NCI-H2081 treated with DMSO at 0.1 percent for 48 hours (cell line): ENCODE measurements around the gene CAV2.

Experiments
- DNase-seq: peaks from one replicate; lab custom pipeline; 2025; lab: John Stamatoyannopoulos, UW

CAV2 gene

DNA sequence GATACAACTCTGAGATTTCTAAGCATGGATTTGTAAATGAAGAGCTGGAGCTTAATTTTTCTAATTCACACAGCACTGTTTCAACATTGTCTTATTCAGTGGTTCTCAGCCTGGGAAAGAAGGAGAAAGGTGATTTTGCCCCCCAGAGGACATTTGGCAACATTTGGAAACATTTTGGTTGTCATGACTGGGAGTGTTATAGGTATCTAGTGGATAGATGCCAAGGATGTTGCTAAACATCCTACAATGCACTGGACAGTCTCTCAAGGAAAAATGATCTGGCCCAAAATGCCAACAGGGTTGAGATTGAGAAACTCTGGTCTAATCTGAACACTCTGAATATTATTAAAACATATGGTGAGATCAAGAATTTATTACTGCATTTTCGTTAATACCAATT is 3.8 kb upstream of the CAV2 start:
- DNase-seq: no peak

DNA sequence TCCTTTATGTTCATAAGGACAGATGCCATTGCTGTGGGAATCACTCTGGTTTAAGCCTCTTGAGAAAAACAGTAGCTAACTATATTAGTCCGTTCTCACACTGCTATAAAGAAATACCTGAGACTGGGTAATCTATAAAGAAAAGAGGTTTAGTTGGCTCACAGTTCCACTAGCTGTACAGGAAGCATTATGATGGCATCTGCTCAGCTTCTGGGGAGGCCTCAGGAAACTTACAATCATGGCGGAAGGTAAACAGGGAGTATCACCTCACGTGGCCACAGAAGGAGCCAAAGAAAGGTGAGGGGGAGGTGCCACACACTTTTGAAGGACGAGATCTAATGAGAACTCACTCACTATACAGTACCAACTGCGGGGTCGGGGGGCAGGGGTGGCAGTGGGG is 2.9 kb upstream of the CAV2 start:
- no peak for DNase-seq

GRCh38 chr7:116497708-116498107 is 1.8 kb upstream of the CAV2 start:
- DNase-seq: no peak

GRCh38 chr7:116500078-116500853 is 728 bp downstream of the CAV2 start:
- DNase-seq: no peak

- no peak for DNase-seq
Measured at GRCh38 chr7:116501425-116502167, 2.1 kb downstream of the CAV2 start.

DNA sequence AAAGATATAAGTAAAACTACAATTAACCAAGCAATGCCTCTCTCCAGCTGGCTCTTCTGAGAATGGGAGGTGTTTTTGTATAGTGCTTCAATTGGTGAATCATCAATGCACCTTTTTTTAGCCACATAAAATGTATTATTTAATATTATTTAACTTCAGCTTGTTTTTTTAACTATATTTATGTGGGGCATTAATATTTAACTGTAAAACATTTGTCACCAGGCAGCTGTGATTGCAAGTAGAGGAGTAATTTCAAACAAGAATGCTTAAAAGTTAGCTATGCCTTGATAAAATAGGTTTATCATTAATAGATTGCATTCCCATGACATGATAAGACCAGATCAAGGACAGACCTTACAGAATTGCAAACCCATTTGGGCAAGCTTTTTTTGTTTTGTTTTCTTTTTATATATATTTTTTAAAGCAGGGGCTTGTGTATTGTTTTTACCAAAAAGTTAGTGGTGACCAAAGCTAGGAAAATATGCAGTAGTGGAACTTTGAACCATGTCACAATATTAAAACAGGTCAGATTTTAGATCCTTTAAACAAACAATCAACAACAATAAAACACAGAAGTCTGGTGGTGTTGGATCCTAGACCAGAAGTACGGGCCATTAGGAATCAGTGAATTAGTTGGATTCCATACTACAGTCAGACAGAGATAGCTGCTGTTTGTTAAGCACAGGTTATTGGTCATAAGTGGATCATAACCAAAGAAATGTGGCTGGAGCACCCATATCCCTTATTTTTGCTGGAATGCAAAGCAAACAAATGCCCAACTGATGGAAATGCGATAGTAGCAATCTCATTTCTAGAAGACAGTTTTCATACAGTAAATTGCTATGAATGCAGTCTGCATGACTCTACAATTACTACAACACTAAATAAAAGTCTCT is 2.9 kb downstream of the CAV2 start:
- DNase-seq: no peak

- no peak for DNase-seq
Measured at GRCh38 chr7:116503835-116504234, 4.3 kb downstream of the CAV2 start.

- no peak for DNase-seq
Measured at GRCh38 chr7:116505278-116505677, 5.7 kb downstream of the CAV2 start.

DNA sequence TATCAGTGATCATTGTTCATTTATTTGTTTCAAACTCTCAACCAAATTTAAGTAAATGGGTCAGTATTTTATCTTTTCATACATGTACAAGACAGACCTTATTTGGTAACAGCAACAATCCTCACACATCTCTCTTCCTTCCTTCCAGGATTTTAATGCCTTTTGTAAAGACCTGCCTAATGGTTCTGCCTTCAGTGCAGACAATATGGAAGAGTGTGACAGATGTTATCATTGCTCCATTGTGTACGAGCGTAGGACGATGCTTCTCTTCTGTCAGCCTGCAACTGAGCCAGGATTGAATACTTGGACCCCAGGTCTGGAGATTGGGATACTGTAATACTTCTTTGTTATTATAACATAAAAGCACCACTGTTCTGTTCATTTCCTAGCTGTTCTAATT is 6.3 kb downstream of the CAV2 start:
- no peak for DNase-seq

DNA sequence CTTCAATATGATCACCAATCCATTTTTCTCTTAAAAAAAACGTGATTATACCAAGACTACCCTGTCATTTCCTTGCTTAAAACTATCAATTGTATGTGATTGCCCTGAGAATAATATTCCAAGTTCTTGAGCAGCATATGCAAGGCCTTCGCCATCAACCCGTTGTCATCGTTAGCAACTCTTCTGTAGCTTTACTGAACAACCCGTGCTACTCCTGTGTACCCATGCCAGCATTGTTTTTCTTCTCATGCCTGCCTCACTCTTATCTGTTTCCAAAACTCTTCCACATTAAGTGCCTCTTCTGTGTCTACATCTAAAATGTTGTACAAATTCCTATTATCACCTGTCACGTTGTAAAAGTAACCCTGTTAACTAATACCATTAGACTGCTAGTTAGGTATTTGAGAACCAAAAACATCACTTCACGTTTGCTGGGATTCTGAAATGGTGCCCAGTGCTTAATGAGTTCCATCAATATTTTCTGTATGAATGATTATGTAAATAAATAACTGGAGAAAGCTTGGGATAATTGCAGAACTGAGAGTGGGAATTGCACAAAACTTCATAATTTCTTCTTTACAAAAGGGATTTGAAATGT is 10.5 kb downstream of the CAV2 start:
- DNase-seq: no peak

DNA sequence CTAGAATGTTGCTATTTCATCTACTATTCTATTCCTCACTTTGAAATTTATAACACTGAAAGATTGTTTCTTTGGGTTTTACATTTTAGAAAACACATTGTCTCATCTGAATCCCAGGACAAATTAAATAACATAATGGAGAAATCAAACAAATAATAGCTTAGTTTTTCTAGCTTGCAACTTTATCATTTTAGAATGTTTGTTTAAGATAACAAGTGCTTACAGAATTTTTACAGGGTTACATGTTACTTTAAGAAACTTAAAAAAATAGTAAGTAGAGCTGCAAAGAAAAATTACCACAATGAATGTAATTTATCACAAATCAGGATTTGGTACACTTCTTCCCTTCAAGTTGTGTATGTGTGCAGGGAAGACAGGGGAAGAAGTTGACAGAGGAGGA is 11.3 kb downstream of the CAV2 start:
- no peak for DNase-seq

DNA sequence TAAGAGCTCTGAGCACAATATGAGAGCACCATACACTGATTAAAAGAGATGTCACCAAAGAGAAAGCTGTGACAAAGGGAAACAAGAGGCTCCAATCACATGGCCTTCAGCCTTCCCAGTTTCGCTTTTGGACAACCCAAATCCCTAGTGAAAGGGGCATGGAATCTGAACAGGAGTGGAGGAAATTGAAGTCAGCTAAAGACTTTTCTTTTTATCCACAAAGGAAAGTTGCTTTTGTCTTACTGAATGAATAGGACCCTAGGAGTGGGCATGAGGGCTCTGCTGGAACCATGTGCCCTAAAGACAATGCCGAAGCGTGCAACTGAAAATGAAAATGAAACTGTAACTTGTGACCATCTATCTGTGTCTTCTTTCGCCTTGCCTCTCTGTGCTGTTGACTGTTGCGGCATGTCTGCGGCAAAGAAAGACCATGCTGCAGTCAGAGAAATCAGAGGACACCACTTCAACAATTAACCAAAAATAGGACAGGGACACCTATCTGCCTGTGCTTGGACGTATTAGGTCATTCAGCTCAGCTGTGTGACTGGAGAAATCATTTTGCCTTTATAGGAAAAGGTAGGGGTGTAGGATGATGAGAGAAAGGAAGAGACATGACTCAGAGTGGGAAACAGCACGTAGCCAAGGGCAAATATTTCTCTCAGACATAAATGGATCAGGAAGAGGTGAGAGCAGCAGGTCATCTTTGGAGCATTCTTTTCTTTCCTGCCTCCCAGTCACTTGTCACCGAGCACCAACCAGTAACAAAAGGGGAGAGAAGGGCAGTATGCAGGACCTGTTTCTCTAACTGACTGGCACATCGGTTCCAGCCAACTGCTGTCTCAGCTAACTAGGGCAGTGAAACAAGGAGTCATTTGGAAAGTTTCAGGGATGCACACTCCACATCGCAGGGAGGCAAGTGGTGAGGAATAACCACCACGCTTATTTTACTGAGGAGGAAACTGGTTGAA is 12.3 kb downstream of the CAV2 start:
- DNase-seq: no peak

- no peak for DNase-seq
Measured at GRCh38 chr7:116512520-116513188, 13.1 kb downstream of the CAV2 start.

- DNase-seq: no peak
Measured at GRCh38 chr7:116515584-116515983, 16.0 kb downstream of the CAV2 start.

- DNase-seq: no peak
Measured at GRCh38 chr7:116516324-116516723, 16.8 kb downstream of the CAV2 start.

DNA sequence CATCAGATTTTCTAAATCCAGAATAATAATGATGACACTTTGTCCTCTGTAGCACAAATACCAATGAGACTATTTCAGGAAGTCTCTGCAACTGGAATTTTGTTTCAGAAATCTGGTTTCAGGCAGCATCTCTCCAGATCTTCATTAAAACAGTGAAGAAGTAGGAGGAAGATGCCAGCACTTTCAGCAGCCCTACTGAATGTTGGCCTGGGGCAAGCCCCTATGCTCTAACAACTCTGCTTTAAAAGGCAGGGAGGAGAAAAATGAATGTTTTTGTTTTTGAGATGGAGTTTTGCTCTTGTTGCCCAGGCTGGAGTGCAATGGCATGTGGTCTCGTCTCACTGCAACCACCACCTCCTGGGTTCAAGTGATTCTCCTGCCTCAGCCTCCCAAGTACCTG is 18.1 kb downstream of the CAV2 start:
- DNase-seq: no peak

DNA sequence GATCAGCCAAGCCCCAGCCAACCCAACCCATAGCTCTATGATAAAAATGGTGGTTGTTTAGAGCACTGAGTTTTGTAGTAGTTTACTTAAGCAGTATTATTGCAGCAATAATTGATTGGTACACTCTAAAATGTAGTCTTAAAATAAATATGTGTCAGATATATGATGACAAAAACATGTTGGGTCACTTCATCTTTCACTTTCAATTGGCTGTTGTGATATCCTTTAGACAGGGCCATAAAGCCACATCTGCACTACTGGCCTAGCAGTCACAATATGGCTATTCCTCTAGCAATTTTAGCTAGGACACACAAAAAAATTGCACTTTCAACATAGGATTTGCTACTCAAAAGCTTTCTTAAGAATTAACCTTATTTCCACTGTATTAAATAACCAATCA is 19.4 kb downstream of the CAV2 start:
- no peak for DNase-seq

GRCh38 chr7:116521046-116521664 is 21.6 kb downstream of the CAV2 start:
- no peak for DNase-seq

DNA sequence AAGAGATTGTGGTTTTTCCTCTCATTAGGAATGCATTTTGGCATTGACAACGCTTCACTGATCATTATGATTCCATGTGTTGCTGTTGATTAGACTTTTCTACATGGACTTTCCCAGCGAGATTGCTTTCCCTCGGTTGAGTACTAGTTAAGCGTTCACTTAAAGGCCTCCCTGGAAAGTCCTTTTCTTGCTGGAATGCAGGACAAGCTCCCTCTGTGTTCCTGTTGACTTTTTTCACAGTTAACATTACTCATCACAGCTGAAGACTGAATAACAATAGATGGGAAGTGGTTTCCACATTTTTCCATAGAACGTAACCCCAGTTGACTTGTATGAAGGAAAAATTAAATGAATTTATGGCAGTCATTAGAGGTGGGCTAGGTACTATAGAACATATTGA is 22.7 kb downstream of the CAV2 start:
- no peak for DNase-seq

DNA sequence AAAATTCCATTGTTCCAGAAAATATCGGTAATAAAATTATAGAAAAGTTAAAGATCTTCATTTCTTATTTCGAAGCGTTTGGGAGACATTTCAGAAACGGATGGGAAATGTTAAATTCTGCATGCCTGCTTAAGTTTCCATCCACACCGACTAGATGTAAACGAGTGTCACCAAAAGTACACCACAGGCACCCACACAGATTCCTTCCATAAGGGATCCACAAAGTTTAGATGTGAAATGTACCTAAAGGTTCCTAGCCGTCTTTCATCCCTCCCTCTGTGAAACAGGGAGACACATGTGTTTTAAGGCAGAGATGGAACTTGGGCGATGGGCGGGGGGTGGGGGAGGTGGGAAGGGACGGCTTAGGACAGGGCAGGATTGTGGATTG is 24.7 kb downstream of the CAV2 start:
- DNase-seq: no peak
